Ishikawa (cell line): Measurements from ENCODE around the gene TTK.

Experiments
- CEBPB ChIP-seq: IDR thresholded peaks from 2 replicates; pipeline ENCODE4 v1.6.1; 2012
- EP300 ChIP-seq: IDR thresholded peaks from 2 replicates; pipeline ENCODE4 v1.6.1; 2012; ENCODE audit warnings: borderline replicate concordance
- FOXM1 ChIP-seq: IDR thresholded peaks from 2 replicates; pipeline ENCODE4 v1.6.1; 2012; ENCODE audit warnings: low read depth, borderline replicate concordance
- NFIC ChIP-seq: IDR thresholded peaks from 2 replicates; pipeline ENCODE4 v1.6.1; 2012
- RAD21 ChIP-seq: IDR thresholded peaks from 2 replicates; pipeline ENCODE4 v1.6.1; 2012; ENCODE audit warnings: low read depth
- REST ChIP-seq: IDR thresholded peaks from 2 replicates; pipeline ENCODE4 v1.6.1; 2012; ENCODE audit warnings: low read depth, mild to moderate bottlenecking
- TAF1 ChIP-seq: IDR thresholded peaks from 2 replicates; pipeline ENCODE4 v1.6.1; 2012; ENCODE audit warnings: low read depth, mild to moderate bottlenecking
- TCF12 ChIP-seq: IDR thresholded peaks from 2 replicates; pipeline ENCODE4 v1.6.1; 2012; ENCODE audit warnings: low read depth
- YY1 ChIP-seq: IDR thresholded peaks from 2 replicates; pipeline ENCODE4 v1.6.1; 2012; ENCODE audit warnings: low read depth
- ZBTB7A ChIP-seq: IDR thresholded peaks from 2 replicates; pipeline ENCODE4 v1.6.1; 2012; ENCODE audit warnings: low read depth

- TF ChIP-seq YY1 (no peak), EP300 (no peak), ZBTB7A (no peak), NFIC (no peak), FOXM1 (no peak), REST (no peak), TCF12 (no peak), RAD21 (no peak), CEBPB (no peak), TAF1 (no peak)
Measured at GRCh38 chr6:79981652-79982051, 22.8 kb upstream of the TTK start.
